ENCODE data around the gene INTS15.

- TF ChIP-seq HCFC1 (IDR thresholded peaks at IDR 0.05; ENCODE audit: low read length) (no peak), CTCF (IDR thresholded peaks at IDR 0.05 in 2 of 3, conservative IDR thresholded peaks at IDR 0.05 in 1 of 3; ENCODE audit: control insufficient read depth in 2 of 3, extremely low read depth in 1 of 3, insufficient read depth in 1 of 3, low read depth in 3 of 3, low read length in 3 of 3) (no peak), EZH2 (IDR thresholded peaks at IDR 0.05; ENCODE audit: borderline replicate concordance, control insufficient read depth, low read depth, low read length) (no peak), SUZ12 (IDR thresholded peaks at IDR 0.05; ENCODE audit: unreplicated experiment) (no peak), ZNF24 (IDR thresholded peaks at IDR 0.05) (no peak), SIN3A (IDR thresholded peaks at IDR 0.05; ENCODE audit: low read depth, low read length) (no peak), ZSCAN29 (IDR thresholded peaks at IDR 0.05) (no peak), RAD21 (IDR thresholded peaks at IDR 0.05; ENCODE audit: insufficient read depth, low read depth, low read length) (no peak), ESRRA (IDR thresholded peaks at IDR 0.05; ENCODE audit: low read length) (no peak), YY1 (IDR thresholded peaks at IDR 0.05; ENCODE audit: low read depth, low read length) (no peak), SREBF2 (IDR thresholded peaks at IDR 0.05; ENCODE audit: low read length) (no peak), REST (IDR thresholded peaks at IDR 0.05; ENCODE audit: low read depth, low read length) (no peak)
Observed at GRCh38 chr7:6651851-6652445, 62.1 kb downstream of the INTS15 start.
